Neural cell (in vitro differentiated cells): ENCODE data around the gene RHCG. TPM values are rescaled to one million over a fixed set of nuclear protein-coding genes. Genes with fewer than 3 reads are reported as not detected.

Experiments used
- H2AFZ ChIP-seq: fragments of 200-600, 300-800 bp; sonication (generic), shearing (Covaris generic); 2 replicates; pipeline ENCODE4 v1.6.0; 2014; ENCODE audit warnings: low read depth, mild to moderate bottlenecking, antibody characterized with exemption, low read length, moderate library complexity
- H3F3A ChIP-seq: fragments of 200-600 bp; shearing (Covaris generic); 2 replicates; pipeline ENCODE4 v1.6.1; 2016; ENCODE audit warnings: mild to moderate bottlenecking, moderate library complexity, mixed read lengths, antibody characterized with exemption, low read length; ENCODE audit not compliant: insufficient read depth, poor library complexity, severe bottlenecking
- H3K27ac ChIP-seq: fragments of 200-600, 300-800 bp; sonication (generic), shearing (Covaris generic); 2 replicates; pipeline ENCODE4 v1.5.1; 2014; ENCODE audit warnings: mild to moderate bottlenecking, low read length, moderate library complexity
- H3K27me3 ChIP-seq: fragments of 300-800, 200-600 bp; sonication (generic), shearing (Covaris generic); 2 replicates; pipeline ENCODE4 v1.6.0; 2014; ENCODE audit warnings: mild to moderate bottlenecking, low read depth, low read length, moderate library complexity; ENCODE audit not compliant: insufficient read depth
- H3K36me3 ChIP-seq: fragments of 300-800, 200-600 bp; sonication (generic), shearing (Covaris generic); 2 replicates; pipeline ENCODE4 v1.5.1; 2014; ENCODE audit warnings: mild to moderate bottlenecking, antibody characterized with exemption, low read length, moderate library complexity; ENCODE audit not compliant: insufficient read depth
- H3K4me2 ChIP-seq: fragments of 300-800, 200-600 bp; sonication (generic), shearing (Covaris generic); 2 replicates; pipeline ENCODE4 v1.6.0; 2014; ENCODE audit warnings: mild to moderate bottlenecking, low read length
- H3K4me3 ChIP-seq: fragments of 300-800, 200-600 bp; sonication (generic), shearing (Covaris generic); 2 replicates; pipeline ENCODE4 v1.5.1; 2014; ENCODE audit warnings: mild to moderate bottlenecking, low read length, moderate library complexity
- H3K79me2 ChIP-seq: fragments of 200-600 bp; shearing (Covaris generic); replicated peaks from 2 replicates; pipeline ENCODE4 v1.6.0; 2014; ENCODE audit warnings: mild to moderate bottlenecking, low read length, moderate library complexity; ENCODE audit not compliant: insufficient read depth
- H3K9ac ChIP-seq: fragments of 300-800, 200-600 bp; sonication (generic), shearing (Covaris generic); 2 replicates; pipeline ENCODE4 v1.6.1; 2016; ENCODE audit warnings: mild to moderate bottlenecking, low read length, mixed read lengths
- H3K9me2 ChIP-seq: fragments of 200-600 bp; shearing (Covaris generic); 2 replicates; pipeline ENCODE4 v1.6.1; 2016; ENCODE audit warnings: mild to moderate bottlenecking, low read length, mixed read lengths; ENCODE audit not compliant: insufficient read depth
- H3K9me3 ChIP-seq: fragments of 200-600, 300-800 bp; sonication (generic), shearing (Covaris generic); 2 replicates; pipeline ENCODE4 v1.6.1; 2016; ENCODE audit warnings: mild to moderate bottlenecking, mixed run types, low read length, moderate library complexity, mixed read lengths
- H4K20me1 ChIP-seq: fragments of 200-600 bp; shearing (Covaris generic); 2 replicates; pipeline ENCODE4 v1.6.1; 2016; ENCODE audit warnings: mild to moderate bottlenecking, mixed run types; ENCODE audit not compliant: insufficient read depth
- EP300 ChIP-seq: fragments of 450-650 bp; conservative IDR thresholded peaks from 2 replicates; pipeline ENCODE4 v1.6.1; 2014; ENCODE audit warnings: antibody characterized with exemption, mild to moderate bottlenecking, moderate library complexity; ENCODE audit not compliant: poor library complexity, severe bottlenecking
- MXI1 ChIP-seq: fragments of 450-650 bp; conservative IDR thresholded peaks from 2 replicates; pipeline ENCODE4 v1.6.1; 2014; ENCODE audit warnings: antibody characterized with exemption, mild to moderate bottlenecking; ENCODE audit not compliant: poor library complexity, severe bottlenecking
- POLR2AphosphoS5 ChIP-seq: IDR thresholded peaks from 2 replicates; pipeline ENCODE4 v1.6.1; 2012
- SMC3 ChIP-seq: fragments of 450-650 bp; conservative IDR thresholded peaks from 2 replicates; pipeline ENCODE4 v1.6.1; 2014; ENCODE audit warnings: antibody characterized with exemption, mild to moderate bottlenecking, moderate library complexity; ENCODE audit not compliant: poor library complexity
- TAF1 ChIP-seq: IDR thresholded peaks from 2 replicates; pipeline ENCODE4 v1.6.1; 2012; ENCODE audit warnings: low read depth
- polyA plus RNA-seq: library from polyadenylated mRNA; depleted of rRNA; stranded (reverse); fragments of >200 nt; gene quantifications from 2 replicates; pipeline ENCODE4 v1.2.3, GENCODE V29; 2014
- TF ChIP-seq, protein P1 (sequence below): fragments of 450-650 bp; IDR thresholded peaks from 2 replicates; pipeline ENCODE4 v1.5.1; 2014; ENCODE audit warnings: antibody characterized with exemption, mild to moderate bottlenecking, moderate library complexity; ENCODE audit not compliant: poor library complexity, severe bottlenecking
- TF ChIP-seq, protein P2 (sequence below): IDR thresholded peaks from 2 replicates; pipeline ENCODE4 v1.6.1; 2012; ENCODE audit warnings: borderline replicate concordance

The RHCG gene
- polyA plus RNA-seq, 1 donor from 2014 or later: 0.32 TPM

DNA sequence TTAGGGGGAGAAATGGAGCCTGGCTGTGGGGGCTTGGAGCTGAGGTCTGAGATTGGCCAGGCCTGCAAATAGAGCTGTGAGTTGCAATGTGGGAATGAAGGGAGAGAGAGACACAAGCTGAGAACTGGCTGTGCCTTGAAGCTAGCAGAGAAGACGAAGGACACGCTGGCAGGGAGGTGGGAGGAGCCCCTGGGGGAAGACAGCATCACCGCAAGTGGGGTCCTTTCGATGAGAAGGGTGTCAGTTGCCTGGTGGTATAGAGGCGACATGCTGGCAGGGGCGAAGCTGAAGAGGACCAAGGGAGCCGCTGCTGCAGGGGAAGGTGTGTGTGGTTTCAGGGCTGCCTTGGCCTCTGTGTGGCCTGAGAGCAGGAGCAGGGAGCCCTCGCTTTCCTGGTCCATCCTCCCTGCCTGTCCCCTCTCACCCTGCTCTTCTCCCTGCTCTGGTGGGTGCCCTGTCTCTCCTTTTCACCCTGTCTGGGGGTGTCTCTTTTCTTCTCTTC lies 5.5 kb downstream of the RHCG start:
- H3K36me3 ChIP-seq: no peaks in the 10 kb centered on the region
- no peaks in the 10 kb centered on the region for H3K9me2 ChIP-seq
- H3K9ac ChIP-seq: peak overlapping the region; percentile 23
- H4K20me1 ChIP-seq: no peaks in the 10 kb centered on the region
- no peak overlapping the region for H2AFZ ChIP-seq
- H3F3A ChIP-seq: no peaks in the 10 kb centered on the region
- no peaks in the 10 kb centered on the region for H3K9me3 ChIP-seq
- H3K79me2 ChIP-seq: no peaks in the 10 kb centered on the region
- no peak overlapping the region for H3K4me3 ChIP-seq
- H3K27ac ChIP-seq: no peak overlapping the region
- H3K27me3 ChIP-seq: peaks cover 13% of the 10 kb centered on the region
- TF ChIP-seq TAF1: no peak
- TF ChIP-seq, protein P1, sequence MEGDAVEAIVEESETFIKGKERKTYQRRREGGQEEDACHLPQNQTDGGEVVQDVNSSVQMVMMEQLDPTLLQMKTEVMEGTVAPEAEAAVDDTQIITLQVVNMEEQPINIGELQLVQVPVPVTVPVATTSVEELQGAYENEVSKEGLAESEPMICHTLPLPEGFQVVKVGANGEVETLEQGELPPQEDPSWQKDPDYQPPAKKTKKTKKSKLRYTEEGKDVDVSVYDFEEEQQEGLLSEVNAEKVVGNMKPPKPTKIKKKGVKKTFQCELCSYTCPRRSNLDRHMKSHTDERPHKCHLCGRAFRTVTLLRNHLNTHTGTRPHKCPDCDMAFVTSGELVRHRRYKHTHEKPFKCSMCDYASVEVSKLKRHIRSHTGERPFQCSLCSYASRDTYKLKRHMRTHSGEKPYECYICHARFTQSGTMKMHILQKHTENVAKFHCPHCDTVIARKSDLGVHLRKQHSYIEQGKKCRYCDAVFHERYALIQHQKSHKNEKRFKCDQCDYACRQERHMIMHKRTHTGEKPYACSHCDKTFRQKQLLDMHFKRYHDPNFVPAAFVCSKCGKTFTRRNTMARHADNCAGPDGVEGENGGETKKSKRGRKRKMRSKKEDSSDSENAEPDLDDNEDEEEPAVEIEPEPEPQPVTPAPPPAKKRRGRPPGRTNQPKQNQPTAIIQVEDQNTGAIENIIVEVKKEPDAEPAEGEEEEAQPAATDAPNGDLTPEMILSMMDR: no peak
- no peak for TF ChIP-seq MXI1
- TF ChIP-seq, protein P2, sequence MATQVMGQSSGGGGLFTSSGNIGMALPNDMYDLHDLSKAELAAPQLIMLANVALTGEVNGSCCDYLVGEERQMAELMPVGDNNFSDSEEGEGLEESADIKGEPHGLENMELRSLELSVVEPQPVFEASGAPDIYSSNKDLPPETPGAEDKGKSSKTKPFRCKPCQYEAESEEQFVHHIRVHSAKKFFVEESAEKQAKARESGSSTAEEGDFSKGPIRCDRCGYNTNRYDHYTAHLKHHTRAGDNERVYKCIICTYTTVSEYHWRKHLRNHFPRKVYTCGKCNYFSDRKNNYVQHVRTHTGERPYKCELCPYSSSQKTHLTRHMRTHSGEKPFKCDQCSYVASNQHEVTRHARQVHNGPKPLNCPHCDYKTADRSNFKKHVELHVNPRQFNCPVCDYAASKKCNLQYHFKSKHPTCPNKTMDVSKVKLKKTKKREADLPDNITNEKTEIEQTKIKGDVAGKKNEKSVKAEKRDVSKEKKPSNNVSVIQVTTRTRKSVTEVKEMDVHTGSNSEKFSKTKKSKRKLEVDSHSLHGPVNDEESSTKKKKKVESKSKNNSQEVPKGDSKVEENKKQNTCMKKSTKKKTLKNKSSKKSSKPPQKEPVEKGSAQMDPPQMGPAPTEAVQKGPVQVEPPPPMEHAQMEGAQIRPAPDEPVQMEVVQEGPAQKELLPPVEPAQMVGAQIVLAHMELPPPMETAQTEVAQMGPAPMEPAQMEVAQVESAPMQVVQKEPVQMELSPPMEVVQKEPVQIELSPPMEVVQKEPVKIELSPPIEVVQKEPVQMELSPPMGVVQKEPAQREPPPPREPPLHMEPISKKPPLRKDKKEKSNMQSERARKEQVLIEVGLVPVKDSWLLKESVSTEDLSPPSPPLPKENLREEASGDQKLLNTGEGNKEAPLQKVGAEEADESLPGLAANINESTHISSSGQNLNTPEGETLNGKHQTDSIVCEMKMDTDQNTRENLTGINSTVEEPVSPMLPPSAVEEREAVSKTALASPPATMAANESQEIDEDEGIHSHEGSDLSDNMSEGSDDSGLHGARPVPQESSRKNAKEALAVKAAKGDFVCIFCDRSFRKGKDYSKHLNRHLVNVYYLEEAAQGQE: no peak
- no peak for TF ChIP-seq EP300
- no peak for TF ChIP-seq SMC3
- no peak overlapping the region for H3K4me2 ChIP-seq

DNA sequence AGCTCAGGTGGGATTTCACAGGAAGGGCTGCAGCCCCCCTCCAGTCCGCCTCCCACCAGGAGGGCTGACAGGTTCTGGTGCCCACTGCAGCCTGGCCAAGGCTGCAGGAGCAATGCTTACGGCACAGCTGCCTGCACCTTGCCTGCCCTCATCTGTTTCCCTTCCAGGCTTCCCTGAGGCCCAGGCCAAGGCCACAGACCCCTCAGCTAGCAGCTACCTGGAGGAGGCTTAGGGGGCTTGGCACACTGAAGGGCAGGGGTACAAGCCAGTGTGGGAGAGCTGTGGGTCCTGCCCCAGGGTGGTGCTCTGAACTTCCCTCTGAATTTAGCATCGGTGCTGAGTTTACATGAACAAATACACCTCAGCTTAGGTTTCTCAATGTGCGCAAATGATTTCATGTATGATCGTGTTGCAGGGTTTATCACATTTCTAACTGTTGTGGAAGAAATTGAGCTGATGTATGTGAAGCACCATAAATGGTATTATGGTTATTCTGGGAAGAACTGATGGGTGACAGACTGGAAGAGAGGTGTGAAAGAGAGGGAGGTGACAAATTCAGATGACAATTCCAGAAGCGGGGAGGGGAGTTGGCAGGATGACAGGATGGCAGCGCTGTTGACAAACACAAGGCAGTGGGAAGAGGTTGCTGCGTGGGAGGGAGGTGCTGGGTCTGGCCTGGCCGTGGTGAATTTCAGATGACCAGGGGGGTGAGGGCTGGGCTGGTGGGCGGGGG lies 6.1 kb downstream of the RHCG start:
- H3K9me2 ChIP-seq: no peaks in the 10 kb centered on the region
- TF ChIP-seq POLR2AphosphoS5 (peak; percentile 9), TAF1 (no peak)
- TF ChIP-seq, protein P2: peak; percentile 33
- H3K9ac ChIP-seq: no peak overlapping the region
- H3K27me3 ChIP-seq: peaks cover 7% of the 10 kb centered on the region
- H3K4me2 ChIP-seq: no peak overlapping the region
- peak overlapping the region; percentile 24 for H3K27ac ChIP-seq
- no peaks in the 10 kb centered on the region for H4K20me1 ChIP-seq
- H3K79me2 ChIP-seq: no peaks in the 10 kb centered on the region
- no peaks in the 10 kb centered on the region for H3F3A ChIP-seq
- H3K36me3 ChIP-seq: no peaks in the 10 kb centered on the region
- H2AFZ ChIP-seq: no peak overlapping the region
- no peaks in the 10 kb centered on the region for H3K9me3 ChIP-seq
- no peak overlapping the region for H3K4me3 ChIP-seq
